ENCODE measurements around the gene DHRS9. TPM values are rescaled to one million over a fixed set of nuclear protein-coding genes. Genes with fewer than 3 reads are reported as not detected.

Gene DHRS9
- total RNA-seq, 1 donor from 2014 or later: not detected

GRCh38 chr2:169073211-169073962 is 4.0 kb downstream of the DHRS9 start:
- H3K27ac Mint-ChIP-seq (ENCODE audit: unreplicated experiment): no peak overlapping the region

GRCh38 chr2:169073963-169074751 is 4.8 kb downstream of the DHRS9 start:
- Mint-ChIP-seq H3K9me3 (ENCODE audit: unreplicated experiment) (no peaks in the 10 kb centered on the region), H3K27ac (ENCODE audit: unreplicated experiment) (no peak overlapping the region), H3K4me1 (ENCODE audit: unreplicated experiment) (no peaks in the 10 kb centered on the region), H3K27me3 (ENCODE audit: unreplicated experiment) (no peaks in the 10 kb centered on the region), H3K4me3 (ENCODE audit: unreplicated experiment) (no peak overlapping the region), H3K36me3 (ENCODE audit: unreplicated experiment) (no peaks in the 10 kb centered on the region)
- no peak for DNase-seq (ENCODE audit: extremely low spot score, unreplicated experiment)
- no peak for TF ChIP-seq CTCF (IDR thresholded peaks at IDR 0.05)

More at GRCh38 chr2:169073211-169073962, 4.0 kb downstream of the DHRS9 start:
- Mint-ChIP-seq H3K4me3 (ENCODE audit: unreplicated experiment) (no peak overlapping the region), H3K4me1 (ENCODE audit: unreplicated experiment) (no peaks in the 10 kb centered on the region), H3K9me3 (ENCODE audit: unreplicated experiment) (no peaks in the 10 kb centered on the region), H3K27me3 (ENCODE audit: unreplicated experiment) (no peaks in the 10 kb centered on the region), H3K36me3 (ENCODE audit: unreplicated experiment) (no peaks in the 10 kb centered on the region)
- DNase-seq (ENCODE audit: extremely low spot score, unreplicated experiment): no peak
- TF ChIP-seq CTCF (IDR thresholded peaks at IDR 0.05): no peak

DNA sequence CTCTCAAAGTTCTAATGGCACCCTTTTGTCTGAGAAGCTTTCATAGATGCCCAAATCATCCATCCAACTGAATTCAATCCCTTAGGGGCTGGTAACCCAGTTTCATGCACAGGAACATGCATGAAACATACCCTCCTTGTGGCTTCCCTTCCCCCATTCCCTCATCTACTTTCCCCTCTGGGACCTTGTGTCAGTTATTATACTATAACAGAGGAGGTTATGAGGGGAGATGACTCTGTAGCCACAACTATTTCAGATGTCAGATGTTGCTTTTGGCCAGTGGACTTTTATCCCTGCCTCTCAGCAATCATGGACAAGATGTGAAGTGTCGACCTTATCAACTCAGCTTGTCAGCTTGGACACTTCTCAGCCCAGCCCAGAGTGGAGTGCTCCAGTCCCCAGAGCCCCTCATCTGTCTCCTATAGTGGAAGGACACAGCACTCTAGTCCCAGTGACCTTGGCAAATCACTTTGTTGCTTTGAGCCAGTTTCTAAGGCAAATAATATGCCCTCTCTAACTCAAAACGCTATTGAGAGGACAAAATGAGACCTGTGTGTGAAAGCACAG is 8.4 kb downstream of the DHRS9 start:
- TF ChIP-seq CTCF (IDR thresholded peaks at IDR 0.05): no peak
- DNase-seq (ENCODE audit: extremely low spot score, unreplicated experiment): no peak
- H3K4me1 Mint-ChIP-seq (ENCODE audit: unreplicated experiment): no peaks in the 10 kb centered on the region

DNA sequence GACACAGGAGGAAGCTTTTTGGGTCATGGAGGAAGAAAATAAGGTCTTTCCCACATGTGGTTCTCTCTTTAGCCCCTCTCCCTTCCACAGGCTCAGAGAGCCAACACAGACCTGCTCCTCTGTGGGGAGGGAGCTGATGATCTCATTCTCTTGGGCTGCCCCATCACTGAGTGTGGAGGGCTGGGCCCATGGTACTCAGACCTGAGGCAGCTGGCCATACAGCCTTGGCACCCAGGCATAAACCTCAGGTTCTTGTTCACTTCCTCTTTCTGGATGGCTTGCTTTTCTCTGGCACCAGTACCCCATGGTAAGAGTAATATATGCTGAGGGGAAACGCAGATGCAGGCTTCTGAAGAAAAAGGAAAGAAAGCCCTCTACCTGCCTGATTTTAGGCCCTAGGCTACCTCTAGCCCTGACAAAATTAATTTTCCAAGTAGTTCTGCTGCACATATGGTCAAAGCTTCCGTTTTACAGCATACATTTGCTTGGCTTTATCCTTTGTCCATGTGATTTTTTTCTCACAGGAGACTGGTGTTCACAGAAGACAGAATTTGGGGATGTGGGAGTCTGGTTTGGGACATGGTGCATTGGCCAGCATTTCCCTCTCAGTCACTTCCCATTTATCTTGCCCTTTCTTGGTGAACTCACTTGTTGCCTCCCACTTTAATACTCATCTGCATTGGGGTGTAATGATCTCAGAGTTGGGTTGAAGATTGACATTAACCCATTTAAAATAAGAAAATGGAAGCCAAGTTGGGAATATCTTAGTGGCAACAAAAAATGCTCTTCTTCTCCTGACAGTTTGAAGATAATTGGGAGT is 11.1 kb downstream of the DHRS9 start:
- no peaks in the 10 kb centered on the region for H3K4me1 Mint-ChIP-seq (ENCODE audit: unreplicated experiment)
- no peak for TF ChIP-seq CTCF (IDR thresholded peaks at IDR 0.05)
- H3K36me3 Mint-ChIP-seq (ENCODE audit: unreplicated experiment): no peaks in the 10 kb centered on the region
- peaks cover 11% of the 10 kb centered on the region for H3K27me3 Mint-ChIP-seq (ENCODE audit: unreplicated experiment)
- no peak overlapping the region for H3K4me3 Mint-ChIP-seq (ENCODE audit: unreplicated experiment)
- peaks cover 10% of the 10 kb centered on the region for H3K9me3 Mint-ChIP-seq (ENCODE audit: unreplicated experiment)
- no peak for DNase-seq (ENCODE audit: extremely low spot score, unreplicated experiment)
- no peak overlapping the region for H3K27ac Mint-ChIP-seq (ENCODE audit: unreplicated experiment)

More for the DNA sequence above, 8.4 kb downstream of the DHRS9 start:
- Mint-ChIP-seq H3K27ac (ENCODE audit: unreplicated experiment) (no peak overlapping the region), H3K27me3 (ENCODE audit: unreplicated experiment) (no peaks in the 10 kb centered on the region), H3K4me3 (ENCODE audit: unreplicated experiment) (no peak overlapping the region), H3K9me3 (ENCODE audit: unreplicated experiment) (no peaks in the 10 kb centered on the region), H3K36me3 (ENCODE audit: unreplicated experiment) (no peaks in the 10 kb centered on the region)
